Measurements from ENCODE around the gene EFCAB6. TPM values are rescaled to one million over a fixed set of nuclear protein-coding genes. Genes with fewer than 3 reads are reported as not detected.

The EFCAB6 gene
- total and polyA plus RNA-seq, 8 donors: 2.0 to 5.5 (median 3.5) TPM

DNA sequence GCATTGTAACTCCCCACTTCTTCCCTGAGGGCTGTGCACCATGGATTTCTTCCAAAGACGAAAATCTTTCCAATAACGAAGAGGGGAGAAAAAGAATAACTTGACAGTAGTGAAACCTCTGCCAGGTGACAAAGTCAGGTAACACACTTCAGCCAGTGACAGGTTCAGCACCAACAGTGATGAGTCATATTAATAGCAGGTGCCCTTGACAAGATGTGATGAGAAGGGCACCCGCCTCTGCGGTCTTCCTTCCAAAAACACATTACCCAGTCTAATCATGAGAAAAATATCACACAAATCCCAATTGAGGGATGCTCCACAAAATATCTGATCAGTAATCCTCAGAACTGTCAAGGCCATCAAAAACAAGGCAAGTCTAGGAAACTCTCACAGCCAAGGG, 157.8 kb downstream of the EFCAB6 start:
- ATAC-seq: no peak

DNA sequence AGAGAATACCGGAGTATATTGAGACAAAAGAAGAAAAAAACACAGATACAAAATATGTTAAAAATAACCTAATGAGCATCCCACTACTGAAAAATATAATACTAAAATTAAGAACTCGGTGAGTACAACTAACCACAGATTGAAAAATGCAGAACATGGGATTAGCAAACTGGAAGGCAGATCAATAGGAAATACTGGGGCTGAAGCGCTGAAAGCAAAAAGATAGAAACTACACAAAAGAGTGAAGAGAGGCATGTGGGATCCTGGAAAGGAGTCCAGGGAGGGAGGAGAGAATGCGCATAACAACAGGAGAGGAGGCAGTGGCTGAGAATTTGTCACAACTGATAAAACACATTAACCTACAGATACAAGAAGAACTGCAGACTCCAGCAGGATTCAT, 159.3 kb downstream of the EFCAB6 start:
- no peak for TF ChIP-seq CTCF (IDR thresholded peaks at IDR 0.05)
- no peak overlapping the region for H3K27ac ChIP-seq
- H3K36me3 ChIP-seq: no peaks in the 10 kb centered on the region
- no peaks in the 10 kb centered on the region for H3K4me1 ChIP-seq
- ATAC-seq (no peak), DNase-seq (no peak)
- intact Hi-C loops (cut with DNase I): no loop called here
- peaks cover 0 to 15% of the 10 kb centered on the region in 2 donors for H3K9me3 ChIP-seq
- no peaks in the 10 kb centered on the region for H3K27me3 ChIP-seq
- H3K4me3 ChIP-seq: no peak overlapping the region

More for the DNA sequence above, 157.8 kb downstream of the EFCAB6 start:
- DNase-seq: no peak
- no peaks in the 10 kb centered on the region for H3K27me3 ChIP-seq
- no peak overlapping the region for H3K4me3 ChIP-seq
- intact Hi-C loops (cut with DNase I): no loop called here
- no peak overlapping the region for H3K27ac ChIP-seq
- H3K4me1 ChIP-seq: no peaks in the 10 kb centered on the region
- no peak for TF ChIP-seq CTCF (IDR thresholded peaks at IDR 0.05)
- peaks cover 0 to 15% of the 10 kb centered on the region in 2 donors for H3K9me3 ChIP-seq
- H3K36me3 ChIP-seq: no peaks in the 10 kb centered on the region

GRCh38 chr22:43643387-43643786, 168.7 kb downstream of the EFCAB6 start:
- intact Hi-C loops (cut with DNase I): no loop called here
- no peak overlapping the region for H3K4me3 ChIP-seq
- H3K4me1 ChIP-seq: no peaks in the 10 kb centered on the region
- H3K36me3 ChIP-seq: no peaks in the 10 kb centered on the region
- TF ChIP-seq CTCF (IDR thresholded peaks at IDR 0.05): no peak
- H3K27me3 ChIP-seq: no peaks in the 10 kb centered on the region
- DNase-seq (no peak), ATAC-seq (no peak)
- H3K27ac ChIP-seq: no peak overlapping the region
- peaks cover 0 to 21% of the 10 kb centered on the region in 2 donors for H3K9me3 ChIP-seq

GRCh38 chr22:43642319-43643206, 169.5 kb downstream of the EFCAB6 start:
- ATAC-seq (no peak), DNase-seq (no peak)
- H3K27me3 ChIP-seq: no peaks in the 10 kb centered on the region
- no peak for TF ChIP-seq CTCF (IDR thresholded peaks at IDR 0.05)
- intact Hi-C loops (cut with DNase I): no loop called here
- no peak overlapping the region for H3K27ac ChIP-seq
- no peaks in the 10 kb centered on the region for H3K4me1 ChIP-seq
- H3K4me3 ChIP-seq: no peak overlapping the region
- peaks cover 0 to 21% of the 10 kb centered on the region in 2 donors for H3K9me3 ChIP-seq
- no peaks in the 10 kb centered on the region for H3K36me3 ChIP-seq

DNA sequence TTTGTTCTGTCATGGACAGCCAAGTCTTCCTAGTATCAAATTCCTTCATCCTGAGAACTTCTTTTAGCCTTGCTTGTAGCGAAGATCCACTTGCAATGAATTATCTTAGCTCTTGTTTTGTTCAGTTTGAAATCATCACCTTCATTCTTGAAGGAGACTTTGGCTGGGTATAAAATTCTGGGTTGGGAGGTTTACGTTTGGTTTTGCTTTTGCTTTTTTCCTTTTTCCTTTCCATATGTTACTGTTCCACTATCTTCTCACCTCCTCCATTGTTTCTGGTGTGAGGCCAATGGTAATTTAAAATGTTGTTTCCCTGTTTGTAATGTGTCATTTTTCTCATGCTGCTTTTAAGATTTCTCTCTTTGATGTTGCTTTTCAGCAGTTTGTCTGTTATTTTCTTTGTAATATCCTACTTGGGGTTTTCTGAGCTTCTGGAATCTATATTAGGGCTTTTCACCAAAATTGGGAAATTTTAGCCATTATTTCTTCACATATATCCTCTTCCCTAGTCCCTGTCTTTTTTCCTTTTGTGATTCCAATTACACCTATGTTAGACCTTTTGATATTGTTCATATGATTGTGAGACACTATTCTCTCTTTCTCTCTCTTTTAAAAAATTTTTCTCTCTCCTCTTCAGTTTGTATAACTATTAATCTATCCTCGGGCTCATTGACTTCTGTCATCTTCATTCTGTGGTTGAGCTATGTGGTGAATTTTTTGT, 172.7 kb downstream of the EFCAB6 start:
- H3K4me3 ChIP-seq: no peak overlapping the region
- ATAC-seq (no peak), DNase-seq (no peak)
- H3K27me3 ChIP-seq: no peaks in the 10 kb centered on the region
- H3K36me3 ChIP-seq: no peaks in the 10 kb centered on the region
- H3K27ac ChIP-seq: no peak overlapping the region
- intact Hi-C loops (cut with DNase I): no loop called here
- H3K9me3 ChIP-seq: peaks cover 0 to 21% of the 10 kb centered on the region in 2 donors
- no peaks in the 10 kb centered on the region for H3K4me1 ChIP-seq
- no peak for TF ChIP-seq CTCF (IDR thresholded peaks at IDR 0.05)

Data from left lung (tissue), 10 donors.